DMS 273 treated with DMSO at 0.1 percent for 48 hours (cell line): ENCODE data around the gene R3HCC1L.

ENCODE experiments used
- DNase-seq: peaks from one replicate; lab custom pipeline; 2025; lab: John Stamatoyannopoulos, UW

Gene R3HCC1L

DNA sequence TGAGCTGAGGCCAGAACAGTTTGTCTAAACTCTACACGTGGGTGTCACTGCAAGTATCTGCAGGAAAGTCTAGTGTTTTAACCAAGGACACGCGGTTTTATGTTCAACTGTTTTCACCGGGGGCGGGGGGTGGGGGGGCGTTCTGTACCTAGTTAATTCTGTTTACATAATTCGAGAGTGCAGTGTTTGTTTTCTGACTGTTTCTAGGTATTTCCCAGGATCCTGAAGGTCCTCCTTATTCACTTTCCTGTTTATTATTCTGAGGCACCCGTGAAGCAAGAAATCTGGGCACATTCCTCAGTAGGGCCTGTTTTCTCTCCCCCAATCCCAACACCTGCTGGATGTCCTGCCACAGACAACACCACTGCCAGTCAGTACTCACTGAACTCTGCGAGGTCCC is 125.9 kb downstream of the R3HCC1L start:
- no peak for DNase-seq

DNA sequence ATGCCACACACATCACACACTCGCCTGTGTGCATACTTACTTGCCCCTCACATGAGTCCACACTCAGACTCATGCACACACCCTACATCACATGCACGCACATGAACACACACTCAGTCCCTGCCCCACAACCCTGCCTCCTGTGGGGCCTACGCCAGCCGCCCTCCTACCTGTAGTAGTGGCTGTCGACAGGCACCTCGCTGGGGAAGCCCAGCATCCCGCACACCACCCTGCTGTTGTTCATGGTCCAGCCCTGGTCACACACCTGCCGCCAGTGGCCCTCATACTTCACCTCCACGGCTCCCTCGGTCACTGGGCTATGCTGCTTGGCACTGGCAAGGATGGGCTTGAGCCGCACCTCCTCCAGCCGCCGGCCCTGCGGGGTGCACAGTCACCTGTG is 126.3 kb downstream of the R3HCC1L start:
- no peak for DNase-seq

DNA sequence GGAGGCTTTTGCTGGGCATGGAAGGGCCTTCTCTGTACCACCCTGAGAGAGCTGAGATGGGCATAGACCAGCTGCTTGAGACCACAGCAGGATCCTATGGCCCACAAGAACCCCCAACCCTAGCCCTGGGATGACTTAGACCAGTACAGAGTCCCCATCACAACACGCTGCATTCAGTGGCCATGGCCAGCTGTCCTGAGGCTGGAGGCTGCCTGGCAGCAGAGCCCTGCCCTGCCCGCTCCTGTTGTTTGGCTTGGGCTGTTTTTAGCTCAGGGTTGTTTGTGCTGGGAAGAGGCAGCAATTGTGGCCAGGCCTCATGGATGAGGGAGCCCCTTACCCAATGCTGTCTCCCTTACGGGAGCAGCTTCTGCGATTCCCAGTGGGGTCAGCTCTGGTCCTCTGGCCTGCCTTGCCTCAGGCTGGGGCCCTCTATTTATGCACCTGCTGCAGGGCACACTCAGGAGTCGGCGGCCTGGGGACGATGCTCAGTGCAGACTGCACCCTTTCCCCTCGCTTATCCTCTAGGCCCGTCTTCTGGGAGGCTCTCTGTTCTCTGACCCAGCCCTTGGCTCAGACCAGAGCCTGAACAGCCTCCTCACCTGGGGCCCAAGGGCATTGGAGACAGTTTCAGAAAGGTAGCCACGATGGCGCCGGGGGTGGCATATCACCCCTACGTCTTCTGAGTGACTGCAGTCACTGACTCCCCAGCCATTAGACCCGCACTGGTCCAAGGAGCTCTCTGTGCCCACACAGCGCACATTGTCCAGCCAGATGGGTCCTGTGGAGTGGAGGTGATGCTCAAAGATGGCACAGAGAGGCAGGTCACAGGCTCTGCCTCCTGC is 127.2 kb downstream of the R3HCC1L start:
- DNase-seq, result peak; percentile 37

DNA sequence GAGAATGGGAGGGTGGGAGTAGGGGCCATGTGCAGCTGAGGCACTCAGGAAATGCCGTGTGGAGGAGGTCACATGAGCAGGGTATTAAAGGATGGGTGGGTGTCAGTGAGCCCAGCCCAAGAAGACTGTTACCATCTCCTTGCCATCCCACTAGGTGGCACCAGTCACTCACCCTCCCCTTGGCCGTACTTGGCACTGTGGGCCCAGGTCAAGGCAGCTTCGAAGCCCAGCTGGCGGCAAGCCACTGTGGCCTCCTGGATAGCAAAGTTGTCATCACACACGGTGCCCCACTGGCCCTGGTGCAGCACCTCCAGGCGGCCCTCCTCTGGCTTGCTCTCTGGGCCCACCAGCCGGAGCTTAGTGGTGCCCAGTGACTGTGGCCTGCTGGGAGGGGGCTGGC is 128.1 kb downstream of the R3HCC1L start:
- DNase-seq, result no peak

DNA sequence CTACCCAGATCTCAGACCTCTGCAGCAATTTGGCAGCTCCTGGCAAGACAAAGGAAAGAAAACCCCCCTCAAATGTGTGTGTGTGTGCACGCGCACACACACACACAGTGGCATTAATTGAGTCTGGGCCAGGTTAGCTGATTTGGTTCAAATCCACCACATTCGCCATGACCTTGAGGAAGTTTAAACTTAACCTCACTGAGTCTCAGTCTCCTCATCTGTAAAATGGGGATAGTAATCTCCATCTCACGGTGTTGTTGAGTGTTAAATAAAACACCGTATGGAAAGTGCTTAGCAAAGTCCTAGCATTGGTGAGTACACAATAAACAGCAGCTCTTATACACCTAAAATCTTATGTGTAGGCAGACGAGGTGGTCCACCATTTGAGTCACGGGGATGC is 128.6 kb downstream of the R3HCC1L start:
- no peak for DNase-seq

DNA sequence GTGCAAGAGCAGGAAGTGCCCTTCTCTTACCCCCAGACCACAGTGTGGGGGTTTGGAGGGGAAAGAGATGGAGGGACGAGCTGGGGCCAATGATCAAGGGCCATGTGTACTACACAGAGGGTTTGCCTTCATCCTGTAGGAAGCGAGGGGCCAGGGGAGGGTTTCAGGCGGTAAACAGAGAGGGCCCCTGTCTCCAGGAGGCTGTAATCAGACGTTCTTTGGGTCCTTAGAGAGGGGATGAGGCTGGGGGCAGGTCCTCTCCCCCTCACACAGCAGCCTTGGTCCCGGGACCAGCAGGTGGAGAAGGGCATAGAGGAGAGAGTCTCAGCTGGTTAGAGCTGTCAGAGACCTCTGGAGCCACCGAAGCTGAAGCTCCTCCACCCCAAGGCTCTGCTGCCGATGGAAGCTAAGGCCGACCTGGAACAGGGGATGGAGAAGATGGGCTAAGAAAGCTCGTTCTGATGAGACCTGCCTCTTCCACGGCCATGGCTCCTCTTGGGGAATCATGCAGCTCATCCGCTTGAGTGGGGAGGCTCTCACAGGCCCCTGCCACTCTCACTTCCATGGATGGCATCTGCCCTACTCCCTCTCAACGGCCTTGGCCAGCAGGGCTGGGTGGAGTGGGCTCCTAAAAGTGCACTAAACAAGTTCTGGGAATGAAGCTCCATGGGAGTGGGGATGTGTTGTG is 130.1 kb downstream of the R3HCC1L start:
- no peak for DNase-seq

DNA sequence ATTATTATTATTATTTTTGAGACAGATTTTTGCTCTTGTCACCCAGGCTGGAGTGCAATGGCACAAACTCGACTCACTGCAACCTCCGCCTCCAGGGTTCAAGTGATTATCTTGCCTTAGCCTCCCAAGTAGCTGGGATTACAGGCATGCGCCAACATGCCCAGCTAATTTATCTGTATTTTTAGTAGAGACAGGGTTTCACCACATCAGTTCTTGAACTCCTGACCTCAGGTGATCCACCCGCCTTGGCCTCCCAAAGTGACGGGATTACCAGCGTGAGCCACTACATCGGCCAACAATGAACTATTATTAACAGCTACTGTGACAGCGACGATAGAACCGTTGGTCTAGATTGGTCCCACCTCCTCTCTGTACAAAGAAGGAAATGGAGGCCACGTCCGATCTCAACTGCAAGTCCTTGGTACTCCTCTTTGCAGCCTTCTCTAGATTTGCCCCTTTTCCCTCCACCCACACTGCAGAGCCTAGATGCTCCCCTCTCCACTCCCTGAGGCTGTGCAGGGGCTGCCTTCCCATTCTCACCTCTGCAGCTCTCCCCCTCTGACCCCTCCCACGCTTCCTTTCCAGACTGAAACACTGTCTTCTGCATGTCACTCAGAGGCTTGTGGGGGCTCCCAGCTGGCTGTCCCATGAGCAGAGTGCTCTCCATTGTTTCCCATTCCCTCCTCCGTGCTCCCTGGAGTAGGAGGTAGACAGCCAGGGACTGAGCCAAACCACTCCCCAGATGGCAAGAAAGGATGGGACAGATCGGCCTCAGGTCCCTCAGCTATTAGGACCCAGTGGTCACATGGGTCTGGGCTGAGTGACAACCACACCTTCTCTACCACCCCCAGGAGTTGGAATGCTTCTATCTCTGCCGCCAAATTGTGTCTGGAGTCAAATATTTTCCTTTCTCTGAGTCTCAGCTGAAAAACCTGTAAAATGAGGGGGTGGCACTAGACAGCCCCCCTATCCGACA is 131.2 kb downstream of the R3HCC1L start:
- no peak for DNase-seq

DNA sequence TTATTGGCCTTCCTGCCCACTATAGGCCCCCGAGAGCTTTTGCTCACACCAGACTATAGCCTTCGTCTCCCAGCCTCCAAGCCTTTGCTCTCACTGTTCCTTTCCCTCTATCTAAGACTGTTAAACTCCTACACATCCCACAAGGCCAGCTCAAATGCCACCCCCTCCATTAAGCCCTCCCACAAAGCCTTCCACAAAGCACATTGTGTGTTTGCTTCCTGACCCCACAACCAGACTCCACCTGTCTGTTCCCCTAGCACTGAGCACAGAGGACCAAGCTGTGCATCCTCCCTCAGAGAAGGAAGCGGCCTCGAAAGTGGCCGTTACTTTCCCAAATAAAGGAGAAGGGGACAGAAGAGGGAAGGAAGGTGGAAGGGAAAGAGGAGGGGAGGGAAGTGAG is 132.2 kb downstream of the R3HCC1L start:
- DNase-seq, result no peak

DNA sequence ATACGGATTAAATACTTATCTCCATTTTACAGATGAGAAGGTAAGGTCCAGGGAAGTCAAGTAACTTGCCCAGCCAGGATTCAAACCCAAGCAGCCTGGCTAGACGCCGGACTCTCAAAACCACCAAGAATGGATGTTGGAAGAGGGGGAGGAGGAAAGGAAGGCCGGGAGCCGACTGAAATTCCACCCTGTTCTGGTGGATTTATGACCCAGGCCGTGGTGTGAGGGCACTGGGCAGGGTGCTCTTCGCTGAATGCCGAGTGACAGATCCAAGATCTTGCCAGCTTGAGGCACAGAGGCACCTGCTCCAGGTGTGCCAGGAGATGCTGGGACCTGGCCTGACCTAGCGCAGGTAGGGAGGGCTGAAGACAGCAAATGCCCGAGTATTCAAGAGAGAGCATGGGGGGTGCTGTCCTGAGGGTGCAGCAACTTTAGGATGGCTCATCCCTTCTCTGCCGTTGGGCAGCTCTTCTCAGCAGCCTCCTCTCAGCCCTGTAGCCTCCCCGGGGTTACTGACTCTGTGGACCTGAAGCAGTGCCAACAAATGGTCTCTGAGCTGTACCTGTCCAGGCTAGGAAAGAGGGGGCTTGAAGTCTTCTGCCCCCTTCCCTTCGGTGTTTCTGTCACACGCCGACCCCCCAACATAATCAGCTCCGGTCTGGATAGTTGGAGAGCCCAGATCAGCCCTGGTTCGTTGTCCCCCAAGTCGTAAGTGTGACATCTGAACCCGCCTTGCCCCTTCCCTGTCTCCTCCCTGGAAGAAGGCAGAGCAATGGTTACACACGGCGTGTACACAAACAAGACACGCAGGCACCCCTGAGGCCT is 132.8 kb downstream of the R3HCC1L start:
- DNase-seq, result no peak

DNA sequence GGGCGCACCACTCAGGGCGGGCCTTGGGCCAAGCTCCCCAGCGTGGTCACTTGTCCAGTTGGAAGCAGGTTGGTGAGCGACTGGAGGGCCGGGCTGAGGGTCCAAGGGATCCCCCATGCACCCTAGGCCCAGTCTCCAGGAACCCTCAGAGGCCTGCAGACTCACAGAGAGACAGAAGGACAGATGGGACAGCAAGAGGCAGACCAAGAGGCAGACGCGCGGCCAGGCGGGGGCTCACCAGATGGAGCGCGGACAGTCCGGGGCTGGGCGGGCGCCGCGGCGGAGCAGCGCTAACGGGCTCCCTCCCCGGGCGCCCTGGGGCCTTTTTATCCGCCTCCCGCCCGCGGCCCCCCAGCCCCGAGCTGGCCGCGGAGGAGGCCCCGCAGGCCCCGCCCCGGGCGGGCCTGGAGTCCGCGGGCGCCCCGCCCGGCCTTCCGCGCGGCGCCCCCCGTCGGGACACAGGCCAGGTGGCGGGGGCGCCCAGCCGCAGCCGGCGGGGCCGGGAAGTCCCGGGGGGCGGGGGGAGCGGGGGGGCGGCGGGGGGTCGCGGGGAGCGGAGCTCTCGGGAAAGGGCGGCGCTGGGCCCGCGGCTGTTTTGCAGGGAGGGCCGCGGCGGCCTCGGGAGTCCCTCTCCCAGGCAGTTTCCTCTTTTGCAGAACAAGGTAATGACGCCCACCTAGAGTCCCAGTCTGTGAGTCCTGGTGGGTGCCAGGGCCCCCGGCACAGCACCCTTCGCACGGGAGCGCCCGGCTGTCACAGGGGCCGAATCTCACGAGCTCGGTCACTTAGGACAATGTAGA is 133.6 kb downstream of the R3HCC1L start, which contains the start of gene LOXL4:
LOXL4 (minus strand) TSS at position 301 of the 800 bp plus-strand sequence. CDS start 5,175 bp downstream, outside the sequence.
- DNase-seq, result peak; percentile 42

DNA sequence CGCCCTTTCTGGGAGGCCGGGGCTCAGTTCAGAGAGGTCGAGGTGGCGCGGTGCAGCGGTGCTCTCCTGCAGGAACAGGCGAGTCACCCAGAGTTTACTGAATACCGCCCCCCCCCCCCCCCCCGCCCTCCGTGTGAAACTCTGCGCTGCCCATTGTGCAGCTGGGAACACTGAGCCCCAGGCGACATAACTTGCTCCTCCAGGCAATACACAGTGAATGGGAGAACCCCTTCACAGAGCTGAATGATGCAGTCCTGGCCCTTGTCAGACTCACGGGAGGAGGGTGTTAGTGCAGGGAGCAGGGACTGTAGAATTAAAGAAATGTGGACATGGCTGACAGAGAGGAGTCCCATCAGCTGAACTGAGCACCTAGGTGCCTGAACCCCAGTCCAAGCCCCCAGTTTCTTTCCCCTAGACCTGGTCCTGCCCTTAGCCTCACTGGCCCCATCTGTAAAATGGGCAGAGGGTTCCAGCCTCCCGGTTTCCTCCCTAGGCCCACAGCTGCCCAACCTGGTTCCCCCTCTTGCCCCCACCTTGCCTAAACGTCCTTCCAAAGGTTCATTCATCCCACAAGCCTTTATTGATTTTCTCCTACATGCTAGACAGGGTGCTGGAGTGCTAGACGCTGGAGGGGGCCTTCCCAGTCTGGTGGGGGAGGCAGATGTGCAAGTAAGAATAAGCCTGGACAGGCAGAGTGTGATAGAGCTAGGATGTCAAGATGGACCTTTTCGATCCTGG is 134.4 kb downstream of the R3HCC1L start:
- DNase-seq, result no peak

DNA sequence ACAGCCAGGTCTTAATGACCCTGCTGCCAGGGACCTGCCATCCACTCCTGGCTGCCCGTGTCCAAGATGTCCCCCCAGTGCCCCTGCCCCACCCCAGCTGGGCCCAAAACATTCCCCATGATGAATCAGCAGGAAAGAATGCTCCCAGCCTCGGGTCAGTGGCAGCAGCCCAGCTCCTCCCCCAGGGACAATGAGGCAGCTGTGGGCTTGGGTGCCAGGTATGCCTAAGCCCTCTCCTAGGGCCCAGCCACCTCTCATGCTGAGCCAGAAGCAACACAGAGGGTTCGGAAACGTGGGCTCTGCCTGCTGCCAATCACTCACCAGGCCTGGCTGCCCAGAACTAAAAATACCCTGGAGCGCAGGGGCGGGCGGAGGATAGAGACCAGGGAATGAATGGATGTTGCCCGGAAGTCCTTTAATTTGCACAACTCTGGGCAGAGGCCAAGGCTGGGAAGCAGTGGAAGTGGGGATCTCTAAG is 135.0 kb downstream of the R3HCC1L start:
- DNase-seq, result no peak

DNA sequence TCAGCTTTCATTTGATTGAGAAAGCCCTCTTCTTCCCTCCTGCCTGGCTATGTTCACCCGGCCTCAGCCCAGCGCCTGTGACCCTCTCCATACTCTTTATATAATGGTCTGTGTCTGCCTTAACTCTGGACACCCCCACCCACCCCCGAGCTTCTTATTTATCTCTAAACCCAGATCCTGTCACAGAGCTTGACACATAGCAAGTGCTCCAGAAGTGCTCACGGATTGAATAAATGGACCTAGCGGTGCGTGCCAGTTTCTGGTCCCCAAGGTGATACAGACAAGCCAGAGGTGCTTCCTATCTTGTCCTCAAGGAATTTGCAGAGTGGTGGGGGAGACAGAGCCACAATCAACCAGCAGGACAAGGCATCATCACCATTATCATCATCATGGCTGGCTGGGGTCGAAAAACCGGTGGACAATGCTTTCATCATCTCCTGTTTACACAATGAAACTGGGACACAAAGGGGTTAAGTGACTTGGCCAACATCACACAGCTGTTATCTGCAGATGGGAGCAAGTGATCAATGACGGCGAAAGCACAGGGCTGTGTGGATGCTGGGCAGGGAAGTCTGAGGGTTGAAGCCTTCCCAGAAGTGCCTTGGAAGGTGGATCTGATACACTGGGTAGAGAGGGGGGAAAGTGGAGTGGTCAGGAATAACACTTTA is 135.8 kb downstream of the R3HCC1L start:
- no peak for DNase-seq

DNA sequence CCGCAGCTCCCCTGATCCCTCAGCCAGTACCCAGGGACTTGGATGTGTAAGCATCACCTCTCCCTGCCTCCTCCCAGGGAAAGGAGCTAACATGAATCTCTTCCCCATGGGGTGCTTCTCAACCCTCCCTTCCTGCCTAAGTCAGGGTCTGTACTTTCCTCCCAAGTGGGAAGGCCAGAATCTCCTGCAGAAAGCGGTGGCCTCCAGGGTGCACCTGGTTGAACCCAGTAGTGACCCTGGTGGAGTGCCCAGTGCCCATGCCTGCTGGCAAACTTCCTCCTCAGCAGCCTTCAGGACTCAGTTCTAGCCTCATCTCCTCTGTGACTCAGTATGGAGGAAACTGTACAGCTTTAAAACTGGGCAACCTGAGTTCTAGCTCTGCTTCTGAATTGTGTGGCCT is 136.3 kb downstream of the R3HCC1L start:
- no peak for DNase-seq

DNA sequence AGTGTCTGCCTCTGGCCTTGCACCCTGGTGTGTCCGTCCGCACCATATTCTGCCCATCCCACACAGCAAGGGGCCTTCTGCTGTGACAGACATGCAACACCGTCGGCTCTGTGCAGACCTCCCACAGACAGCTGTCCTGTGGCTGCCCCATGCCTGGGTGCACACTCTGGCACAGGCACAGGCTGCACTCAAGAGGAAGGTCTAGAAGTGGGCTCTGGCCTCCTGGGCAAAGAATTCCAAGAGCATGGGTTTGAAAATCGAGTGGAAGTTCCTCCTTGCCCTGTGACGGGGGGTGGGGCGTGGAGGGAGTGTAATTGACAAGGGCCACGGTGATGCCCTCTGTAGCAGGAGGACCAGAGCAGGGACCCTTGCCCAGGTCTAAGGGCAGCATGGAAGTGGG is 137.8 kb downstream of the R3HCC1L start:
- DNase-seq, result no peak

DNA sequence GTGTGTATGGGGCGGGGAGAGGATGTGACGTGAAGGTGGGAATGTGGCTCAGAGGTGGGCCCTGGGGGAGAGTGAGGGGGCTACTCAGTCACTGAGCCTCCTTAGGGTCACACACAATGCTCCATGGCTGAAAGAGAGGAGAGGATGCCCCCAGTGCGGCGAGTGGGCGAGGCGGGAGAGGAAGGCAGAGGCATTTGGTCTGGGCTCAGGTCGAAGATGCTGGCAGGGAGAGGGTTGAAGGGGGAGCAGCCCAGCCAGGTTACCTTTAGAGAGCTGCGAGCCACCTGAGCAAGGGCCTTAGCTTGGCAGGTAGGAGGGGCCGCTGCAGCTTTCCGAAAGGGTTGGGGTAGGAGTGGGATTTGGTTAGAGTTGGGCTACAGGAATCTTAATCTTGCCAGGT is 138.2 kb downstream of the R3HCC1L start:
- DNase-seq, result no peak

DNA sequence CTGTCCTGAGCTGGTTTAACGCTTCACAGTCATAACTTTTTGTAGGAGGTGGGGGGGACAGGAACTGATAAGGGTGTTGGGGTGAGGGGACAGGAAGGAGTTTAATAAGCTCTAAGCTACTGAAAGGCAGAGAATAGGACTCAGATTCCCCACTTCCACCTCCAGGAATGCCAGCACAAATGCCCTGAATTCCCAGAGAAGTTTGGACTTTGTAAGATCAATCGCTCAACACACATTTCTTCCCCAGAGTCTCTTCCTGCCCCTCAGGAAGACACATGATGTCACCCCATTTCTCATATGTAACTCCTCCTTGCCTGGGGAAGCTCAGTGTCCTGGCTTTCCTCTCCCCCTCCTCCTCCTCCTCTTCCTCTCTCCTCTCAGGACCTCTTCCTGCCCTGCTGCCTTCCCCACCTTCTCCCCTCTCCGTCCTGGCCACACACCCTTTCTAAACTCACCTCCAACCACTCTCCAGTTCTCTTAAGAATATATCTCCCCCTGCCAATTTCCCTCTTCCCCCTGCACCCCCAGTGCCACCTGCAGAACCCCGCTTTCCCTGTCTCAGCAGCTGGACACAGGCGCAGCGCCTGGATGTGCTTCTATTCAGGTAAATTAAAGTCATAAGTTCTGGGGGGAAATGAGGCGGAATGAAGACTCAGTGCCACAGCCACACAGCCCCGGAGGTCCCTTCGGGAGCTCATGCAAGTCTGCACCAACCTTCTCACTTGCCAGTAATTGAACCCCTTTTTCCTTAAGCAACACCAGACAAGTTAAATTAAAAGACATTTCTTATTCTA is 138.8 kb downstream of the R3HCC1L start:
- no peak for DNase-seq

DNA sequence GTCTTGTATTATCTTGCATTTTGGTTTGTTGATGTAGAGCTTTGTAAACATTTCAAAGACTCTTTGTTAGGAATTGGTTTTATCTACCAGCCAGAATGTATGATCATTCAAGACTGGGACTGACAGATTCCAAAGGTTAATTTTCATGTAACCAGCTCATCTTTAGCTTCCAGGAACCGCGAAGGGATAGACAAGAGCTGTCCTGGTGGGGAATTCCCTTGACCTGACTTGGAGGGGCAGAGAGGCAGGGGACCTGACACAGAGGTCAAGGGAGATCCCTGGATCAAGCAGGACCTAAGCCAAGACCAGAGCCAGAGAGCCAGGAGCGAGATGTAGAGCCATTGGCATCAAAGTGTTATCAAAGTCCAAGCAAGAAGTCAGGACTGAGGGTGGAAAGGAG is 140.1 kb downstream of the R3HCC1L start:
- no peak for DNase-seq
